ENCODE results near the gene CLSTN2.

The CLSTN2 gene

DNA sequence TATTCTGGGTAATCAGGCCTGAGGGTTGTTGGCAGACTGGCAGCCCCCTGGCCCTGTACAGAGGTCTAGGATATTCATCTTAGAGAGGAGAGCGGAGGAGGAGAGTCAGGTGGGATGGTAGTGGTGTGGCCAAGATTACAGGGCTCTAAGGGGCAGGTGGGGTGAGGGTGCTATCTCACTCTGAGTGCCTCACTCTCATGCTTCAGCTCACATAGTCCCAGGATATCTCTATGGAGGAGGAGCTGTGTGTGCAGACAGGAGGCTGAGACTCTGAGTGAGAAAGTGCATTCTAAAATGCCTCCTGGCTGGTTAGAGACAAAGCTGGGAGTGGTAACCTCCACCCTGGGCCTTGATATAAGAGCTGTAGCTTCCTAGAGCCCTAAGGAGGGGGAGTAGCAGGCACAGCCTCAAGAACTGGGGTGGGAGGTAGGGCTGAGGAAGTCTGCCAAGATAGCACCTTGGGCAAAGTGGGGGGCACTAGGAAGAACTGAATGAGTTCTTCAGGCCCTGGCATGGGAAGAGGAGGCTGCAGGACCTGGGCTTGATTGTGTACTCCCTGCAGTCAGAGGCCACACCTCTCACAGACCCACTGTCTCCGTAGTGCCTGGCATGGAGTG, 39.9 kb downstream of the CLSTN2 start:
- H3K4me3 ChIP-seq (ENCODE audit: low read depth, low read length) = no peak overlapping the region
- TF ChIP-seq, protein P1, sequence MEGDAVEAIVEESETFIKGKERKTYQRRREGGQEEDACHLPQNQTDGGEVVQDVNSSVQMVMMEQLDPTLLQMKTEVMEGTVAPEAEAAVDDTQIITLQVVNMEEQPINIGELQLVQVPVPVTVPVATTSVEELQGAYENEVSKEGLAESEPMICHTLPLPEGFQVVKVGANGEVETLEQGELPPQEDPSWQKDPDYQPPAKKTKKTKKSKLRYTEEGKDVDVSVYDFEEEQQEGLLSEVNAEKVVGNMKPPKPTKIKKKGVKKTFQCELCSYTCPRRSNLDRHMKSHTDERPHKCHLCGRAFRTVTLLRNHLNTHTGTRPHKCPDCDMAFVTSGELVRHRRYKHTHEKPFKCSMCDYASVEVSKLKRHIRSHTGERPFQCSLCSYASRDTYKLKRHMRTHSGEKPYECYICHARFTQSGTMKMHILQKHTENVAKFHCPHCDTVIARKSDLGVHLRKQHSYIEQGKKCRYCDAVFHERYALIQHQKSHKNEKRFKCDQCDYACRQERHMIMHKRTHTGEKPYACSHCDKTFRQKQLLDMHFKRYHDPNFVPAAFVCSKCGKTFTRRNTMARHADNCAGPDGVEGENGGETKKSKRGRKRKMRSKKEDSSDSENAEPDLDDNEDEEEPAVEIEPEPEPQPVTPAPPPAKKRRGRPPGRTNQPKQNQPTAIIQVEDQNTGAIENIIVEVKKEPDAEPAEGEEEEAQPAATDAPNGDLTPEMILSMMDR (IDR thresholded peaks at IDR 0.05; ENCODE audit: insufficient read depth, low read length, missing control alignments) = no peak
- POLR2A ChIA-PET = no interaction called here
- DNase-seq (ENCODE audit: low read depth, low spot score) = no peak
- CTCF ChIA-PET = no interaction called here

DNA sequence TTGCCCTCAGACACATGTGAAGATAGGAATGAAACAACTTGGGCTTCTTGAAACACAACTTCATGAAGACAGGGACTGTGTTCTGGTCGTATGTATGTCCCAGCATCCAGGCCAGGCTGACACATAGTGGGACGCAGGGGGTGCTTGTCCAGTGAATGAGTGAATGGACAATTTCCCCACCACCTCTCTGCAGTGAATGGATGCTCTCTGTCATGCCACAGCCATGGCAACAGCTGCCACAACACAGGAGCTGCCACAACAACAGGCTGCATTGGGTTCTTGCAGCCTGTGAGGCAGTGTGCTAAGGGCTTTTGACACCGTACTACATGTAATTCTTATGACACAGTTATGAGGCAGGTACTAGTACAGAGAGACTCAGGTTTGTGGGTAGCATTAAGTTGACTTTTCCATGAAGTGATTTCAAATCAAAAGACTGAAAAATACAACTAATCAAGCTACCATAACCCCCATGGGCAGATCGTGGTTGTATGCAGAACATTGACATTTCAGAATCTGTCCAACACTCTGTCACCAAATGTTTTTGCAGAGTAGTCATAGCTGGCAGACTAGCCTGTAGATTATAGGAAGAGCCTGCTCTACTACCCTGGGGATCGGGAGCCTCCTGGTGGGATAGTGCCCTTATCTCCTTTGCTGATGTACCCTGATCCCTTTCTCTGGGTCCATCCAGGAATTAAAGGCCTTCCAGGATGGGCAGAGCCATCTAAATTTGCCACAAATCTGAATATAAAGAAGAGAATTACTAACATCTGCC, 40.8 kb downstream of the CLSTN2 start:
- ChIA-PET POLR2A (no interaction called here), CTCF (no interaction called here)
- DNase-seq (ENCODE audit: low read depth, low spot score) = no peak
- TF ChIP-seq, protein P1 (IDR thresholded peaks at IDR 0.05; ENCODE audit: insufficient read depth, low read length, missing control alignments) = no peak
- no peak overlapping the region for H3K4me3 ChIP-seq (ENCODE audit: low read depth, low read length)

DNA sequence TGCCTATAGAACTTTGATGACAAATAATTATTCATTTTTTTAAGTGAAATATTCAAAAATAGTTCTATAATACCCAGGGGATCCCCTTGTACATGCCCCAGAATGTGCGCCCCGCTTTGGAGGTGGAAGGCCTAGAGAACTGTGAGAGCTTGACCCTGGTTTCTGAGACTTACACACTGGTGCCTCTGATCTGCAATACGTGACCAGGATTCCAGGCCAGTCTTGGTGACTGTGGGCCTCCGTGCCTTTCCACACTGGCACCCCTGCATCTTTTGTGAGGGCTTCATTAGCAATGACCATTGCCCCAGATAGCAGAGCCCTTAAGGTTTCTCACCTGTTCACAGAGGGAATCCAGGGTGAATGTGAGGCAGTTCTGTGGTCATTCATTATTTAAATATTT, 44.0 kb downstream of the CLSTN2 start:
- no peak for DNase-seq (ENCODE audit: low read depth, low spot score)
- no peak overlapping the region for H3K4me3 ChIP-seq (ENCODE audit: low read depth, low read length)
- CTCF ChIA-PET = no interaction called here
- TF ChIP-seq, protein P1 (IDR thresholded peaks at IDR 0.05; ENCODE audit: insufficient read depth, low read length, missing control alignments) = no peak
- POLR2A ChIA-PET = no interaction called here

DNA sequence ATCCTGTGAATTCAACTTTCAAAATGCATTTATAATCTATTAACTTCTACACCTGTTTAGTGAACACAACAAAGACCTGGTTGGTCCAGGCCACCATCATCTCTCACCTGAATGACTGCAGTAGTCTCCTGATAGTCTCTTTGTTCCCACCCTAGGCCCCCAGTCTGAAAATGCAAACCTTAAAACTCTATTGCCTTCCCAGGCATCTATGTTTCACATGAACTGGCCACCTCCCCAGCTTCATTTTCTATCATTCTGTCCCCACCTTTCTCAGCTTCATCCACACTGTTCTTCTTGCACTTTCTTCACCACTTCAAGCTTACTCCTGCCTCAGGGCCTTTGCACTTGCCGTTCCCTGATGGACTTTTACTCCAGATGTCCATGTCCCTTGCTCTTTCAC, 45.0 kb downstream of the CLSTN2 start:
- ChIA-PET CTCF (no interaction called here), POLR2A (no interaction called here)
- TF ChIP-seq, protein P1 (IDR thresholded peaks at IDR 0.05; ENCODE audit: insufficient read depth, low read length, missing control alignments) = no peak
- no peak for DNase-seq (ENCODE audit: low read depth, low spot score)
- no peak overlapping the region for H3K4me3 ChIP-seq (ENCODE audit: low read depth, low read length)

DNA sequence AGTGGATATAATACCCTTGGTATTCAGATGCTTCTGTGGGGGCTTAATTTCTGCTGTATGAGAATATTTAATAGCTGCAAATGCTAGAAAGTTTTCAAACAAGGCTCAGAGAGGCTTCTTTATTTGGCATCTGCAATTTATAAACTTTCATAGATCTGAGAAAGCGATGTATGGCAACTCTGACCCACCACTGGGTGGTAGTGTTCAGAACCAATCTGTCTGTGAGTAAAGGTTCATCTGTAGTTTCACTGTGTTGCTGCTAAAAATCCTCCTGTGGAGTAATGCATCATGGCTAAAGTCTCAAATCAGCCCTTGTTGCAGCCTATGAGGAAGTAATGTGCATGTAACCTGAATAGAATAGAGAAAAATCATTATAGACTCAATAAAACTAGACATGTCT, 47.4 kb downstream of the CLSTN2 start:
- H3K4me3 ChIP-seq (ENCODE audit: low read depth, low read length) = no peak overlapping the region
- DNase-seq (ENCODE audit: low read depth, low spot score) = no peak
- ChIA-PET POLR2A (no interaction called here), CTCF (no interaction called here)
- TF ChIP-seq, protein P1 (IDR thresholded peaks at IDR 0.05; ENCODE audit: insufficient read depth, low read length, missing control alignments) = no peak

DNA sequence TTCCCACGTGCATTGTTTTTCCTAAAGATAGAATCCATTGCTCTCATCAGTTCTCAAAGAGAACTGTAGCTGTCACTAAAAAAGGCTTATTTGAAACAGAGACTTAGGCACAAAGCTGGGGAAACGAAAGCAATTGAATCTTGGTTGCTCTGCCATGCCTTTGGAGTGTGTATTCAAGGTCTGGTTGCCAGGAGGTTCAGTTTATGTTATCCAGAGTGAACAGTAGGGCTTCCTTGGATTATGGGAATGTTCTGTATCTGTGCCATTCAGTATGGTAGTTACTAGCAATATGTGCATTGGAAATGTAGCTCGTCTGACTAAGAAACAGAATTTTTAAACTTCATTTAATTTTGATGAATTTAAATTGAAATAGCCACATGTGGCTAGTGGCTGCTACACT, 50.6 kb downstream of the CLSTN2 start:
- CTCF ChIA-PET = no interaction called here
- no peak for DNase-seq (ENCODE audit: low read depth, low spot score)
- TF ChIP-seq, protein P1 (IDR thresholded peaks at IDR 0.05; ENCODE audit: insufficient read depth, low read length, missing control alignments) = no peak
- POLR2A ChIA-PET = no interaction called here
- no peak overlapping the region for H3K4me3 ChIP-seq (ENCODE audit: low read depth, low read length)

Data from AG04449 (cell line).